ENCODE measurements around the gene SIGLEC6.

DNA sequence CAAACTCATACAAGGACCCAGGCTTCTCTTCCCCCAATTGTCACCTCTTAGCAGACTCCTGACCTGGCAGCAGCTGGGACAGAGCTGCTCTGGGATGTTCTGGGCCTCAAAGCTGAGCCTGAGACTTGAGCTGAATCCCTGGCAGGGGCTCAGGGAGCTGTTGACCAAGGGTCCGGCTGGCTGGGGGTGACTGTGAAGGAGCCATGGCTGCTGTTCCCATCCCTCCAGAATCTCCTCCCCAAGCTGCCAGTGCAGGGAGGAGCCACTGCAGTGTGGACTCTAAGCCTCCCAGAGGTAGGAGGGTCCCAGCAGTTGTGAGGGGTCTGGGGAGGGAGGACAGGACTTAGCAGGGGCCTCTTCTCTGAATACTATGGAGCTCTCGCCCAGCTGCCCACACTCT is 2.2 kb downstream of the SIGLEC6 start:
- no peak for TF ChIP-seq POLR2A (IDR thresholded peaks at IDR 0.05)
- no peak for TF ChIP-seq POLR2AphosphoS5 (IDR thresholded peaks at IDR 0.05)
- TF ChIP-seq CTCF (IDR thresholded peaks at IDR 0.05) = no peak
- TF ChIP-seq EP300 (IDR thresholded peaks at IDR 0.05) = no peak
